Mucosa of descending colon (tissue), 3 donors: Measurements from ENCODE around the gene CWC27. TPM values are rescaled to one million over a fixed set of nuclear protein-coding genes. Genes with fewer than 3 reads are reported as not detected.
A peak's percentile ranks its signal among the peaks of the same experiment; 100 is the strongest.

Experiments
- ATAC-seq: fragments of 200-7000 bp; cut with Tn5 transposase; one replicate; pipeline ENCODE4 v1.9.1; 2020; ENCODE audit warnings: mild to moderate bottlenecking, moderate library complexity
- DNase-seq, 3 donors: peaks; one replicate each; pipeline ENCODE4 v3.0.0-alpha.2; 2020
- H3K36me3 ChIP-seq: fragments of 200-600 bp; one replicate; pipeline ENCODE4 v1.8.0; 2021; ENCODE audit warnings: low read depth, mild to moderate bottlenecking
- H3K4me1 ChIP-seq: fragments of 200-600 bp; one replicate; pipeline ENCODE4 v1.8.0; 2021; ENCODE audit warnings: low read depth, mild to moderate bottlenecking
- H3K4me3 ChIP-seq: fragments of 200-600 bp; one replicate; pipeline ENCODE4 v1.8.0; 2021; ENCODE audit warnings: mild to moderate bottlenecking
- H3K9me3 ChIP-seq: fragments of 200-600 bp; one replicate; pipeline ENCODE4 v1.8.0; 2021; ENCODE audit warnings: mild to moderate bottlenecking
- intact Hi-C, 2 donors: fragments of 100-400 bp; cut with DNase I in 1 of 2; cut with micrococcal nuclease in 1 of 2; formaldehyde crosslinking; loops; one replicate each; pipeline versions ENCODE4 v1.11.0 to v1.11.1; 2022; cut with DNase I, micrococcal nuclease
- total RNA-seq, 3 donors: library from RNA; stranded (reverse); fragmentation: NEBNext Ultra II Directional in 2 of 3; extraction: Animal tissue kit (Norgen Biotek cat#: 25700) in 2 of 3; gene quantifications; one replicate each; pipeline versions ENCODE4 v1.2.1 to v1.2.4, GENCODE V29; 2021 to 2023
- TF ChIP-seq, protein P1 (sequence below): fragments of 200-600 bp; IDR thresholded peaks from one replicate; pipeline ENCODE4 v1.8.0; 2022; ENCODE audit warnings: antibody characterized with exemption, mild to moderate bottlenecking
- donor health status: DM: no; HTN: no; CAD: no; lungs with moderate emphysema.
- donor health status: DM: no; HTN: no; CAD: no.
- donor health status: DM: no; HTN: yes; CAD: no.

The CWC27 gene
- total RNA-seq, 3 donors from 2014 or later, result 15.1 to 21.7 (median 15.2) TPM

DNA sequence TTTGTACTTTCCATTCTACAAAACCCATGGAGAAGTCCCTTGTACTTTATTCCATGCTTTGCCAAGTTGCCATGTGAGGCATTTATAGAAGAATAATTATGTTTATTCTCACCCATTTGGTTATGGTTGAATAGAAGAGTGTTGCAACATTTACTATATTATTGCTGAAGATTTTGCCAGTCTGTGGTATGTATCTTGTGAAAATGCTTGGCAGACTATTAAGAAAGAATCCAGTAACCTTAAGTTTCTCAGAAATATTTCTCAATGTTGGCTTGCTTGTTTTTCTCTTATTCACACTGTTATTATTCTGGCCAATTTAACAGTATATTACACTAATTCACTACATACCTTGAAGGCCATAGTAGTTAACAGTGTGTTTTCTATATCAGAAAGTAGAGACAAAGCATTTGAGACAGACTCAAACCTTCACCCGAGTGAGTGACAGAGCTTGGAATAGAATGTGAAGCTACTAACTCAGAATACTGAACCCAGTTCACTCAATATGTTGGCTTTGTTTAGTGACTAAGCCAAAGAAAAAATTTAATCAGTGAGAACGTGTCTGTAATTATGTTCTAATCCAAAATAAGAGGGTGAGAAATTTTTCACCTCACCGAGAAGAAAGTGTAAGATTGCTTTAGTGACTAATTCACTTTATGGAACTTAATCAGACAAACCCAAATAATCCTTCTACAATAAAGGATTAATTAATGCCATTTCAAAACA is 184.4 kb downstream of the CWC27 start:
- TF ChIP-seq, protein P1, sequence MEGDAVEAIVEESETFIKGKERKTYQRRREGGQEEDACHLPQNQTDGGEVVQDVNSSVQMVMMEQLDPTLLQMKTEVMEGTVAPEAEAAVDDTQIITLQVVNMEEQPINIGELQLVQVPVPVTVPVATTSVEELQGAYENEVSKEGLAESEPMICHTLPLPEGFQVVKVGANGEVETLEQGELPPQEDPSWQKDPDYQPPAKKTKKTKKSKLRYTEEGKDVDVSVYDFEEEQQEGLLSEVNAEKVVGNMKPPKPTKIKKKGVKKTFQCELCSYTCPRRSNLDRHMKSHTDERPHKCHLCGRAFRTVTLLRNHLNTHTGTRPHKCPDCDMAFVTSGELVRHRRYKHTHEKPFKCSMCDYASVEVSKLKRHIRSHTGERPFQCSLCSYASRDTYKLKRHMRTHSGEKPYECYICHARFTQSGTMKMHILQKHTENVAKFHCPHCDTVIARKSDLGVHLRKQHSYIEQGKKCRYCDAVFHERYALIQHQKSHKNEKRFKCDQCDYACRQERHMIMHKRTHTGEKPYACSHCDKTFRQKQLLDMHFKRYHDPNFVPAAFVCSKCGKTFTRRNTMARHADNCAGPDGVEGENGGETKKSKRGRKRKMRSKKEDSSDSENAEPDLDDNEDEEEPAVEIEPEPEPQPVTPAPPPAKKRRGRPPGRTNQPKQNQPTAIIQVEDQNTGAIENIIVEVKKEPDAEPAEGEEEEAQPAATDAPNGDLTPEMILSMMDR, result no peak
- Histone ChIP-seq H3K4me3 (no peak overlapping the region), H3K36me3 (no peaks in the 10 kb centered on the region), H3K9me3 (no peaks in the 10 kb centered on the region), H3K4me1 (no peaks in the 10 kb centered on the region)
- intact Hi-C loops, result loop anchor here in 1 of 2 donors (10.0 kb wide), 1 partner anchor 532 kb away; the partner anchor contains the start of gene ADAMTS6
- DNase-seq (no peak), ATAC-seq (no peak)

DNA sequence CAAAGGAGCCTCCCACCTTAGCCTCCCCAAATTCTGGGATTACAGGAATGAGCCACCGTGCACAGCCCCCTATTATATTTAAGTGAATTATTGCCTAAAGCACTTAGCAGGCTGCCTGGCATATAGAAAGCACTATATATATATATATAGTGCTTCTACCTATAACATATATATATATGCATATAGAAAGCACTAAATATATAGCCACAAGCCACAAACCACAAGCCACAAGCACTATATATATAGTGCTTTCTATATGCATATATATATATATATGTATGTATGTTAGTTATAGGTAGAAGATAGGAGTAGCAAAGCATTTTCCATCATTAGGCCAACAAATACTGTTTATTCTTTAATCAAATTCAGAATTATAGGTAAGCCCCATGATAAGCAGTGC is 185.8 kb downstream of the CWC27 start:
- H3K4me3 ChIP-seq, result no peak overlapping the region
- TF ChIP-seq, protein P1, result no peak
- DNase-seq (no peak), ATAC-seq (no peak)
- H3K36me3 ChIP-seq, result no peaks in the 10 kb centered on the region
- no peaks in the 10 kb centered on the region for H3K4me1 ChIP-seq
- H3K9me3 ChIP-seq, result no peaks in the 10 kb centered on the region
- intact Hi-C loops, result loop anchor here in 1 of 2 donors (10.0 kb wide), 1 partner anchor 530 kb away; the partner anchor contains the start of gene ADAMTS6

DNA sequence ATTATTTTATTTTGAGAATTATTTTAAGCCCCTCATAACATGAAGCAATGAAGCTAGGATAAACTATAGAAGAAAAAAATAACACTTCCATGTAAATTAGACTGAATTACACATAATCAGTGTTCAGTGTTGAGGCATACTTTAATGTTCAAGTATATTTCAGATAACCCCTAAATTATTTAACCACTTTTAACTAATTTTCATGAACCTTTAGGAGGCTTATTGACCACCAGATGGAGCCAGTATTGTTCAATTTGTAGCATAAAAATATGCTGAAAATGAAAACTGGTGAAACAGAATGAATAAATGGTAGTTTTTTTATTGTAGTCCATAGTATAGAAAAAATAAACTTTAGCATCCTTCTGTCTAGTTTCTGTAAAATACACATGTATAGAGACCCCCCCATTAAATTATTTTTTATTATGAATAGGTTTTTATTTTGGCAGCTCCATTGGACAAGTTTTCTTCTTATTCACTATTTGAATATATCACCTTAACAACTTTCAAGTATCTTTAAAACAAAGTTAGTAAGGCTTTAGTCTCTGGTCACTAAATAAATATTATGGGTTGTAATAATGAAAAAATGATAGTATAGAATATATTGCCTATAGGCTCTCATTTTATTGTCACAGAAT is 190.1 kb downstream of the CWC27 start:
- DNase-seq, result peak in 1 of 3 donors; percentile 10
- Histone ChIP-seq H3K4me1 (no peaks in the 10 kb centered on the region), H3K4me3 (no peak overlapping the region), H3K36me3 (no peaks in the 10 kb centered on the region), H3K9me3 (peaks cover 9% of the 10 kb centered on the region)
- no peak for ATAC-seq
- intact Hi-C loops, result loop anchor here in 1 of 2 donors (10.0 kb wide), 1 partner anchor 526 kb away; the partner anchor contains the start of gene ADAMTS6
- TF ChIP-seq, protein P1, result no peak

DNA sequence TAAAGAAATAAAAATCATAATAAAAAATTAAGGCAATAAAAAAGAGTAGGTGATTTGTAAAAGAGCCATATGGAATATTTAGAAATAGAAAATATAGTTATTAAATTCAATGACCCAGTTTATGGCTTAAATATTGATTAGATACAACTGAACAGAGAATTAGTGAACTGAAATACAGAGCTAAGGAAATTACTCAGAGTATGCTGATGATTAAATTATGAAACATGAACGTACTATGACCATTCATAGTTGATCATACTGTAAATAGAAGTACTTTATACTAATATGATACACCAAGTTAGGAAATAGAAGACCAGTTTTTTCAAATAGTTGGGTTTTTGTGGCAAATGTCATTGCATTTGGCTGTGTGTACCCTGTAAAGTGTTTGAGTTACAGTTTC is 194.5 kb downstream of the CWC27 start:
- H3K4me3 ChIP-seq, result no peak overlapping the region
- DNase-seq (no peak), ATAC-seq (no peak)
- TF ChIP-seq, protein P1, result no peak
- H3K36me3 ChIP-seq, result no peaks in the 10 kb centered on the region
- peaks cover 9% of the 10 kb centered on the region for H3K9me3 ChIP-seq
- intact Hi-C loops, result no loop called here
- H3K4me1 ChIP-seq, result no peaks in the 10 kb centered on the region

DNA sequence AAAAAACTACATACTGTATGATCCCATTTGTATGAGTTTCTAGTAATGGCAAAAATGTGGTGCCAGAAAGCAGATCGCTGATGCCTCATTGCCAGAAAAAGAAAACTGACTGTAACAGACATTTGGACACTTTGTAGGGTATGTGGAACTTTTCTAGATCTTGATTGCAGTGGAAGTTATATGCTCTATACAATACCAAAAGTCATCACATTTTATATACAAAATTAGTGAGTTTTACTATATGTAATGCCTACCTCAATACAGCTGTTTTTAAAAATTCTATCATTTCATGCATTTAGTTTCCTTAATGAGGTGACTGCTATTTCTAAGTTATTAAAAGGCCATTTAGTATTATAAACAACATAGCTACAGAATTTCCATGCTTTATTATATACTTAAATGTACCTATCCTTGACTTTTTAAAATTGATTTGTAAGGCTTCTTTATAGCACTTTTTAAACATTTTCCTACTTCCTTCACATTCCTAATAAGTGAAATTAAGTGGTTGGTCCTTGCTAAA is 199.9 kb downstream of the CWC27 start:
- DNase-seq, result no peak
- intact Hi-C loops, result no loop called here
- no peak for ATAC-seq
- Histone ChIP-seq H3K36me3 (no peaks in the 10 kb centered on the region), H3K4me3 (no peak overlapping the region), H3K9me3 (peaks cover 3% of the 10 kb centered on the region), H3K4me1 (no peaks in the 10 kb centered on the region)
- TF ChIP-seq, protein P1, result no peak
